Type B pancreatic cell (in vitro differentiated cells): ENCODE results near the gene VIT. TPM values are rescaled to one million over a fixed set of nuclear protein-coding genes. Genes with fewer than 3 reads are reported as not detected.

Source experiments
- DNase-seq: peaks from one replicate; pipeline ENCODE4 v3.0.0; 2021; ENCODE audit warnings: mixed read lengths; ENCODE audit not compliant: unreplicated experiment; ENCODE audit errors: extremely low spot score
- H3K27ac Mint-ChIP-seq: 2 replicates; pipeline ENCODE4 v1.8.0; 2021; ENCODE audit warnings: mild to moderate bottlenecking, mixed read lengths
- H3K27me3 Mint-ChIP-seq: 2 replicates; pipeline ENCODE4 v1.8.0; 2021; ENCODE audit warnings: mixed read lengths
- H3K36me3 Mint-ChIP-seq: 2 replicates; pipeline ENCODE4 v1.8.0; 2021; ENCODE audit warnings: mixed read lengths
- H3K4me1 Mint-ChIP-seq: one replicate; pipeline ENCODE4 v1.8.0; 2021; ENCODE audit warnings: mixed read lengths; ENCODE audit not compliant: unreplicated experiment
- H3K4me3 Mint-ChIP-seq: 2 replicates; pipeline ENCODE4 v1.8.0; 2021; ENCODE audit warnings: mild to moderate bottlenecking, mixed read lengths
- H3K9me3 Mint-ChIP-seq: 2 replicates; pipeline ENCODE4 v1.8.0; 2021; ENCODE audit warnings: mixed read lengths
- total RNA-seq: library from RNA; stranded (reverse); gene quantifications from 2 replicates; pipeline ENCODE4 v1.2.1, GENCODE V29; 2021; ENCODE audit warnings: low replicate concordance
- TF ChIP-seq, protein P1 (sequence below): fragments of 200-600 bp; sonication (generic); conservative IDR thresholded peaks from 2 replicates; pipeline ENCODE4 v1.5.0; 2021; ENCODE audit warnings: antibody characterized with exemption, mild to moderate bottlenecking

The VIT gene
- total RNA-seq, 1 donor from 2014 or later: 1.2 TPM

GRCh38 chr2:36849265-36849664 lies 152.8 kb downstream of the VIT start:
- no peak overlapping the region for H3K27ac Mint-ChIP-seq
- H3K27me3 Mint-ChIP-seq: no peaks in the 10 kb centered on the region
- H3K4me3 Mint-ChIP-seq: no peak overlapping the region
- H3K4me1 Mint-ChIP-seq: no peaks in the 10 kb centered on the region
- H3K36me3 Mint-ChIP-seq: peaks cover 26% of the 10 kb centered on the region
- TF ChIP-seq, protein P1, sequence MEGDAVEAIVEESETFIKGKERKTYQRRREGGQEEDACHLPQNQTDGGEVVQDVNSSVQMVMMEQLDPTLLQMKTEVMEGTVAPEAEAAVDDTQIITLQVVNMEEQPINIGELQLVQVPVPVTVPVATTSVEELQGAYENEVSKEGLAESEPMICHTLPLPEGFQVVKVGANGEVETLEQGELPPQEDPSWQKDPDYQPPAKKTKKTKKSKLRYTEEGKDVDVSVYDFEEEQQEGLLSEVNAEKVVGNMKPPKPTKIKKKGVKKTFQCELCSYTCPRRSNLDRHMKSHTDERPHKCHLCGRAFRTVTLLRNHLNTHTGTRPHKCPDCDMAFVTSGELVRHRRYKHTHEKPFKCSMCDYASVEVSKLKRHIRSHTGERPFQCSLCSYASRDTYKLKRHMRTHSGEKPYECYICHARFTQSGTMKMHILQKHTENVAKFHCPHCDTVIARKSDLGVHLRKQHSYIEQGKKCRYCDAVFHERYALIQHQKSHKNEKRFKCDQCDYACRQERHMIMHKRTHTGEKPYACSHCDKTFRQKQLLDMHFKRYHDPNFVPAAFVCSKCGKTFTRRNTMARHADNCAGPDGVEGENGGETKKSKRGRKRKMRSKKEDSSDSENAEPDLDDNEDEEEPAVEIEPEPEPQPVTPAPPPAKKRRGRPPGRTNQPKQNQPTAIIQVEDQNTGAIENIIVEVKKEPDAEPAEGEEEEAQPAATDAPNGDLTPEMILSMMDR: no peak
- no peak for DNase-seq
- H3K9me3 Mint-ChIP-seq: no peaks in the 10 kb centered on the region

DNA sequence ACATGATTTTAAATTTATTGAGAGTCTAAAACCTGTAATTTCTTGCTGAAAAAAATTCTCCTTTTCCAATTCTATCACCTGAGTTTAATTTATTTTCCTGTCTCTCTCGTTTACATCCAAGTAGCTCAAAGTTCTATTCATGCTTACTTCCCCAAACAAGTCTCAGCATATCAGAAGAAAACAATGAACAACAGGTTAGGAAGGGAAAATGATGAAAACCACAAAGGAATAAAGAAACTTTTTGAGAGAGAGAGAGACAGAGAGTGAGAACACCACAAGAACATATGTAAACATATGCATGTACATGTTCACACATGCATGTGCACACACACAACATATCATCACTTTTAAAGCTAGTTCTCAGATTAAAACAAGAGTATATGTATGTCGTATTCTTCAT lies 157.7 kb downstream of the VIT start:
- Mint-ChIP-seq H3K9me3 (no peaks in the 10 kb centered on the region), H3K27ac (no peak overlapping the region), H3K4me3 (no peak overlapping the region), H3K36me3 (peaks cover 23% of the 10 kb centered on the region), H3K4me1 (no peaks in the 10 kb centered on the region), H3K27me3 (no peaks in the 10 kb centered on the region)
- no peak for DNase-seq
- TF ChIP-seq, protein P1: no peak

GRCh38 chr2:36855429-36855828 lies 158.9 kb downstream of the VIT start:
- peaks cover 27% of the 10 kb centered on the region for H3K36me3 Mint-ChIP-seq
- no peaks in the 10 kb centered on the region for H3K9me3 Mint-ChIP-seq
- H3K27ac Mint-ChIP-seq: no peak overlapping the region

GRCh38 chr2:36857713-36858112 lies 161.2 kb downstream of the VIT start:
- Mint-ChIP-seq H3K27ac (no peak overlapping the region), H3K4me1 (no peaks in the 10 kb centered on the region), H3K9me3 (no peaks in the 10 kb centered on the region), H3K4me3 (no peak overlapping the region), H3K27me3 (no peaks in the 10 kb centered on the region), H3K36me3 (peaks cover 18% of the 10 kb centered on the region)
- TF ChIP-seq, protein P1: no peak
- no peak for DNase-seq

More at GRCh38 chr2:36855429-36855828, 158.9 kb downstream of the VIT start:
- Mint-ChIP-seq H3K4me3 (no peak overlapping the region), H3K4me1 (no peaks in the 10 kb centered on the region), H3K27me3 (no peaks in the 10 kb centered on the region)
- TF ChIP-seq, protein P1: no peak
- DNase-seq: no peak

DNA sequence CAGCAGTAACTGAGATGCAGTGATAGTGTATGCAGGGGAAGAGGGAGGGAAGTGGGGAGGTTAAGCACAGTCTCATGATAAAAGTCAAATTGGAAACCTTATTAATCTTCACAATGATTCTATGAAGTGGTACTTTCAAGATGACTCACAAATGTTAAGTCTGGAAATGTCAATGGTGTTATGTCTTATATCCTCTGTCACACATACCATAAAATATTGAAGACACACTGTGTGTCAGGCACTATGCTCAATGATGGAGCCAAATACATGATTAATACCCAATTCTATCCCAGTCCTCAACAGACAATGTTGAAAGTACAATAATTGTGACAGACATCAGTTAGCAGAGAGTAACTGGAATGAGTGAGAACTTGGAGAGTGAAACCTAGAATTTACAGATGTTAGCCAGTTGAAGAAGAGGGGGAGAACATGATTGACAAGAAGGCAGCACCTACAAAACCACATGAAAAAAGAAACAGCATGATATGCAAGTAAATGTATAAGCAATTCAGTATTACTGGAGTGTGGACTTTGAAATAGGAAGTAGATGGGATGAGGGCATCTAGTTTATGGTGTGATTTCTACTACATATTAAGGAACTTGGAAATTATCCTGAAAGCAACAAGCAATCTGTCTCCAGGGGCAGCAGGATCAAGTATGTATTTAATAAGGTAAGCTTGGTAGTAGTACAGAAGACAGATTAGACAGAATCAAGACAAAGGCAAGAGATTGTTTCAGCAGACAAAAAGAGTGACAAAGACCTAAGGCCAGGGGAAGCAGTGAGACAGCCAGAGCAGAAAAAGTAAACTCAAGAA lies 162.3 kb downstream of the VIT start:
- Mint-ChIP-seq H3K27me3 (no peaks in the 10 kb centered on the region), H3K4me1 (no peaks in the 10 kb centered on the region), H3K27ac (no peak overlapping the region), H3K36me3 (peaks cover 26% of the 10 kb centered on the region), H3K9me3 (no peaks in the 10 kb centered on the region), H3K4me3 (no peak overlapping the region)
- no peak for DNase-seq
- TF ChIP-seq, protein P1: no peak
